Measurements from ENCODE around the gene CDH4. TPM values are rescaled to one million over a fixed set of nuclear protein-coding genes. Genes with fewer than 3 reads are reported as not detected.
"Not testable (repeated sequence)": the region's sequence is repeated elsewhere in the genome, so short reads cannot be mapped to it uniquely, and the experiment has no call there.

Gene CDH4
- total RNA-seq, 1 donor from 2014 or later: 1.1 TPM

DNA sequence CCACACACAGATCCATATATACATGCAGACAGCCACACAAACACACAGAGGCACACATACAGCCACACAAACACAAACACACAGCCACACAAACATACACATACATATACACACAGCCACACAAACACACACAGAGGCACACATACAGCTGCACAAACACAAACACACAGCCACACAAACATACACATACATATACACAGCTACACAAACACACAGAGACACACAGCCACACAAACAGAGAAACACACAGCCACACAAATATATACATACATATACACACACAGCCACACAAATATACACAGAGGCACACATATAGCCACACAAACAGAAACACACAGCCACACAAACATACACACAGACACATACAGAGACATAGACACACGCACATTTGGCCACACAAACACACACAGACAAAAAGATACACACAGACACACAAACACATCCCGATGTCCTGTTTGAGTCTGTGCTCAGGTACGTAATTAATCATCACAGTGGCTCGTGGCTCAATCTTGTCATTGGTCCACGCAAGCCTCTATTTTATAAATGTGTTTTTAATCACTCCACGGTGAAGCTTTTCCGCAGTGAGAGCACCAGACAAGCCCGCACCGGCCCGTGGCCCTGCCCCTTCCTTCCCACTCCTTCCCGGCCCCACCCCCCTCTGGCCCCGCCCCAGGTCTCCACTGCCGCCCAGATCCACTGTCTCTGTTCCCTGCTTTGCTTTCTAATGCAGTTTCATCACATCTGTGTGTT, 135.3 kb downstream of the CDH4 start:
- peak; percentile 82 for DNase-seq

DNA sequence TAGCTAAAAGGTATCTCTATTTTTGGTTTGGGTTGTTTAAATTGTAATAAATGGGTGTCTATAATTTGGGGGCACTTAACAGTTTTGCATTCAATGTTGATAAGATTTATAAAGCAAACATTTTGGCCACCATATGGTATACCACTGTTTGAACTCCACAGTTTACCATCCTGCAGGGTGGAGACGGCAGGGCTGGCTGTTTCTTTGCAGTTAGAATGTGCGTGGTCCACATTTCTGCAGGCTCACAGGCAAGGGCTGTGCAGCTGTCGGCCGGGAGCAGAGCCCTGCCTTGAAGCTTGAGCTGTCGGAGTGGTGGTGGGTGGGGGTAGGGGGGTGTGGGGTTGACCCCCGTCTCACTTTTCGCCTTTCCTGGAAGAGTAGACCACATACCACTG, 135.9 kb downstream of the CDH4 start:
- peak; percentile 50 for DNase-seq

DNA sequence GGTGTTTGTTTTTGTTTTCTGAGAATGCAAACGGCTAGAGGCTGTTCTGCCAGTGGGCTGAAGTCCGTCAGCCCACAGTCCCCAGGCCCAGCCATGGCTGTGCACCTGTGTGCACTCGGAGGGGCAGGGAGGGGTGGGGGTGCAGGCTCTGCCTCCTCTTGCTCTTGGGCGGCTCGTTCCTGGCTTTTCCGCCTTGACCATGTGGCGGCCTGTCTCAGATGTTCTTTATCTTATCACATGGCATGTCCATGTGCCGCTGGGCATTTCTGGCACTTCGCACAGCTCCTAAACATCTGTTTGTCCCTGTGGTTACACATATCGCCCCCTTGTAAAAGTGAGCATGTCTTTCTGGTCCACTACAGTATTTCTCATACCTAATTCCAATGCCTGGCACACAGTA, 137.0 kb downstream of the CDH4 start:
- DNase-seq: no peak

DNA sequence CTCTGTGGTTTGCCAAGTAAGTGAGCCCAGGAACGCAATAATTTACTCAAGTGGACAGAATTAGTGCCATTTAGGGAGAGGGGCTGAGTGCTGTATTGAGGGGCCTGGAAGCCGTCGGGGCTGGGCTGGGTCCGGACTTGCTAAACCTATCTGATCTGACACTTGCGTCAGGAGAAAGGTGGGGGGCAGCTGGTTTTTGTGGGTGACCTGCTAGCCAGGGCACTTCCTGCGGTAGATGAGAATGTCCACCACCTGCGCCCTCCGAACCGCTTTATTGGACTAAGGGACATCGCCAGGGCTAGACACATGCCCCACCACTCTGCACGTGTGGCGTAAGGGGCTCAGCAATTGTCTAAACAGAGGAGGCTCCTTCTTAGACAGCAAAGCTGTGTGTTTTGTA, 139.1 kb downstream of the CDH4 start:
- no peak for DNase-seq

DNA sequence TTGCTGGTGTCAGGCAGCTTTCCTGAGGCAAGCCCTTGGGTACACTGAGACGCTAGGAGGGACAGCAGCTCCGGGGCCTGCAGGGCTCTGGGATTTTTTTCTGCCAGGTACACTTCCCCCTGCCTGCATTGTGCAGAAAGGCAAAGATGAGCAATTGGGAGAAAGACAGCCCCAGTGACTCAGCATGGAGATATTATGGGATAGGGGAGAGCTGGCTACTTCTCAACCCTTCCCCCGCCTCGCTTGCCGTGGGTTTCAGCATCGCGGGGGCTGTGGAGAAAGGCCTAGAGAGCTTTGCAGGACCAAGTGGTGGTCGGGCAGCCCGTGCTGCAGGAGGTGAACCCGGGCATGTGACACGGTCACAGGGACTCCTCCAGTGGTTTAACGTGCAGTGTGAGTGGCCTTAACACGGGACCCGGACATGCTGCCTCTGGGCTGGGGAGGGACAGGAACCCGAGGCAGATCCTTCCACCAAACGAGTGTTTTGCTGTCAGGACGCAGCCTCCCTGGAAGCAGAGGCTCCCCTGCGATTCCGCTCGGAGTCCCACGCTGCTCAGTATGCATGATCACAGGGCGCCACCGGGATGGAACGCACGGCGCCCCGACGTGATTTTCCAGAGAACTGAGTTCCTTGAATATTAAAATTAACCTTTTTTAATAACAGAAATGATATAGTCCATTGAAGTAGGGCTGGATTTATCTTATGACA, 139.9 kb downstream of the CDH4 start:
- DNase-seq: no peak

DNA sequence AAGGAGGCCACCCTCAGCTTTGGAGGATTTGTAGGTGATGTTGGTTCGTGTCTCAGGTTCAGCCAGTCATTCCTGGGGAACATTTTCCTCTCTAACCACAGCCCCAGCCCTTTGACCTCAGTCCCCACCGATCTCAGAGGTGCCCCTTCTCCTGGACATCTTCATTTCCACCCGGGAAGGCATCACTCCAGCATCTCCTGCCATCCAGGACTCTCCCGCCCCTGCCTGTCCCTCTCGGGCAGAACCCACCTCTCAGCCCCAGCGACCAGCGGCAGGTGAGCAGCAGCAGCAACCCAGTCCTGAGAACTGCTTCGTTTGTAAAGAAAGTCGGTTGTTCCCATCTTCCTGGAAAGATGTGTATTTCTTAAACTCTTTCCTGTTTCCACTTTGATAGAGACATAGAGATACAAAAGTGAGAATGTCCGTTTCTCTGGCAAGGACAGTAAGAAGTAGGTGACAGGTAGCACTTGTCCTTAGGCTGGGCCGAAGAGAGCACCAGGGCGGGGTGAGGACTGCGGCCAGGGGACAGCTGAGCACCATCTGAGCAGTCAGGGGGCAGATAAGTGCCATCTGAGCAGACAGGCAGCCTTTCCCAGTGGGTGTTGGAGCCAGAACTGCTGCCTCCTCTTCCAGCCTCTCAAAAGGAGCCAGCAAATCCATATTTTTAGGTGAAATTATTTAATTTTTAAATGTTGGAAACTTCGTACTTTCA, 142.2 kb downstream of the CDH4 start:
- DNase-seq: no peak

DNA sequence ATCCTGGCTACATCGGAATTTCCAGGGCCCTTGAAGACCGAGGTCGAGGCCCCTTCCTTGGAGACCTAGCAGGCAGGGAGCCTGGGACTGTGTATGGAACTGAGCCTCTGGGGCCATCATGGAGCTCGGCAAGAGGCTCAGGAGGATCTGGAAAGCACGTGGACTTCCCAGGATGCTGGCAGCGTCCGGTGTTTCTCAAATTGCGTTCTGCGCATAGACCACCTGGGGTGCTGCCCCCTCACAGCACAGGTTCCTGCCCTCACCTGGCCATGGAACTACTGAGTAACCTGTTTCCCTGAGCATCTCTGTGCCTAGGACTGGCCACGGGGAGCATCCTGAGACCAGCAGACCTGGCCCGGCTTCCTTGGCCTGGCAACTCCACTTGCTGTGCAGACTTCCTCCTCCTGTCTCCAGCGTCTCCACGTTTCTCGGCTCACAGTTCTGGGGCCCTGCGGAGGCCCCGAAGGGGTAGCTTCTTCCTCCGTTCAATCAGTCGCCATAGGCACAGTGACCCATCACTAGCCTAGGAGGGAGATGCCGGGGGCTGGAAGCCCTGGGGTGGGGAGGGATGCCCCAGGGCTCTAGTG, 144.3 kb downstream of the CDH4 start:
- no peak for DNase-seq

DNA sequence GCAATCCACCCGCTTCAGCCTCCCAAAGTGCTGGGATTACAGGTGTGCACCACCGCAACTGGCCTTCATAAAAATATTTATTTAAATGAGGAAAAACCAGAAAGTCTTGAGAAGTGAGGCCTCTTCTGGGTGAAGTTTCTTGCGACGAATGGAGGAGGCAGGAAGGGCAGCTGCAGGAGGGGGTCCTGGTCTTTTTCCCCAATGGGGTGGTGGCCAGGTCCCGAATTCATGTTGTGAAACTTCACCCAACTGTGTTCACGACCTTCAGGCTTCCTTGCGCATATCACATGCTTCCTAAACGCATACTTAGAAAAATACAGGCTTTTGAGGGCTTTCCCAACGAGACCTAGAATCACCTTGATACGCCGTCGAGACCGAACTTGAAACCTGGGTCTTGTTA, 145.1 kb downstream of the CDH4 start:
- no peak for DNase-seq

DNA sequence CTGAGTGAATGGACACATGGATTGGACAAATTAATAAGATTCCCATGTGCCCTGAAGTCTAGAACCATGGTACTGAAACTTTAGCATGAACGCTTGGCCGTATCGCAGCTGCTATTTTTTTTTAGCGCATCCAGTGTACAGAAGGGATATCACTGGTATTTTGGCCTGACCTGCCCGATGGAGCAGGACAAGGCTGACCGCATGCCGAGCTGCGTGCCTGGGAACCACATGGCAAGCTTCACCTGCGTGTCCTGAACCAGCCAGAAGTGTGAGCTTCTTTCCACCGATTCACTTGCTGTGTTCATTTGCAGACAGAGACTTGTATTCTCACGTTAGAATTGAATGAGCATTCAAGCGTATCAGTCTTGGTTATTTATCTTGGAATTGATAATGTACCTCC, 145.7 kb downstream of the CDH4 start:
- DNase-seq: no peak

DNA sequence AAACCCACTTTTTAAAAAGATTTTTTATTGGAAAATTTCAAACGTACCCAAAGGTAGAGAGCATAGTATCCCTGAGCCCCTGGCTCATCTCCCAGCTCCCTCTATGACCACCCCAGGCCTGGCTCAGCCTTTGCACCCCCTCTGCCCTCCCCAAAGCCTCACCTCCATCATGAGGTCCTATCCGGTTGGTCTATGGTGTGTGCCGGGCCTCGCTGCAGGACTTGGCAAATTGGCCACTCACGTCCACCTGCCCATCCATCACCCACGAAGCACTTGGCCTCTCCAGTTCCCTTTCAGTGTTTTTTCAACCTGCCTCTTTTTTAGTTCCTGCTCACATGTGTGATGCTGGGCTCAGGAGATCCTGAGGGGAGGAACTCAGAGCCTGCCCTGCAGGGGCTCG, 147.4 kb downstream of the CDH4 start:
- no peak for DNase-seq

DNA sequence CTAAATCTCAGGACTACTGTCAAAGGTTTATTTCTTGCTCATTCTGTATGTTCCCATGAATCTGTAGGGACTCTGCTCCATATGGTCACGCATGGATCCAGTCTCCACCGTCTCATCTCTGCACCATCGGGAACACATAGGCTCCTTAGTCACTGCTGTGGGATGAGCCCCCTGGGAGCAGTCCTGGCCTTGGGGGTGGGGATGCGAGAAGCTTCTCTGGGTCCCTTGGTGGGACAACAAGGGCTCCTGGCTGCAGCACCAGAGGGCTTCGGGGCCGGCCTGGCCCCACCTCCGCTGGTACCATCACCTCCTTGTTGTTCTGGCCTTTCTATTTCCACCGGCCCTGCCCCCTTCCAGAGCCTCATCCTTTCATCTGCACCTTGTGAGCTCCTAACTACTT, 148.4 kb downstream of the CDH4 start:
- DNase-seq: no peak

DNA sequence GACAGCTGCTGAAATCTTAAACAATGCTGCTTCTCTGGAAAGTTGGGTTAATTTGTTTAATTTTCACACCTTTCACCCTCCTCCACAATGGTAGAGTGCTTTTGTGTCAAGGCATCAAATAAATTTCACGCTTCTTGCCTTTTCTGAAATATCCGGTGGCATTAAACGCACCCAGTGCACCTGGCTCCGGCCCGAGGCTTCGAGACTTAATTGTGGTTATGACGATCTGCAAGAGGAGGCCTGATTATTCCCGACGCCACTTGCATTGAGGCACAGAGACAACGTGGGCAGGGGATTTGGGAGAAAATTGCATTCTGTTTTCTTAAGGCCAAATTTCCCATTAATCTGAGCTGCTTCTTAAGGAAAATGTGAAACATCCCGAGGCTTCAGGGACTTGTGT, 152.2 kb downstream of the CDH4 start:
- no peak for DNase-seq

DNA sequence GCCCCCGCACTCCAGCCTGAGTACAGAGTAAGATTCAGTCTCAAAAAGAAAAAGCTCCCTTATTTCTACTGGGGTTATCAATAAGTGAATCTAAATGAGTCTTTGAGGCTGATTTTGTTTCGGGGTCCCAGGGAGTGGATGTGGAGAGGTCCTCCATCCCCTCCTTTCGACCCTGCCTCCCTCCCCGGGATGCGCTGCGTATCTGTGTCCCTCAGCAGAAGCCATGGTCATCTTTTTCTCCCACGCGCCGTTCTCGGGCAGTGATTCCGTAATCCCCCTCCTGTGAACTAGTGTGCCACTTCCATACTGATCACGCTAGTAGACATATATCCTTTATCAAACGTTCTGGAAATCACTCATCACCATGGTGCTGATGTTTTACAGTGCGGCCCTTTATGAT, 152.9 kb downstream of the CDH4 start:
- no peak for DNase-seq

DNA sequence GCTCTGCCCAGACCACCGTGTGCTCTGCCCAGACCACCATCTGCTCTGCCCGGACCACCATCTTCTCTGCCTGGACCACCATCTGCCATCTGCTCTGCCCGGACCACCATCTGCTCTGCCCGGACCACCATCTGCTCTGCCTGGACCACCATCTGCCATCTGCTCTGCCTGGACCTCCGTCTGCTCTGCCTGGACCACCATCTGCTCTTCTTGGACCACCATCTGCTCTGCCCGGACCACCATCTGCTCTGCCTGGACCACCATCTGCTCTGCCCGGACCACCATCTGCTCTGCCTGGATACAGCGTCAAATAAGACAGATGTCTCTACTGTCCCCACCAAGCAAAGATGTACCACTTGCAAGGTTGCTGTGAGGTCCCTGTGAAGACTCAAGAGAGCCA, 154.7 kb downstream of the CDH4 start:
- not testable (repeated sequence) for DNase-seq

DNA sequence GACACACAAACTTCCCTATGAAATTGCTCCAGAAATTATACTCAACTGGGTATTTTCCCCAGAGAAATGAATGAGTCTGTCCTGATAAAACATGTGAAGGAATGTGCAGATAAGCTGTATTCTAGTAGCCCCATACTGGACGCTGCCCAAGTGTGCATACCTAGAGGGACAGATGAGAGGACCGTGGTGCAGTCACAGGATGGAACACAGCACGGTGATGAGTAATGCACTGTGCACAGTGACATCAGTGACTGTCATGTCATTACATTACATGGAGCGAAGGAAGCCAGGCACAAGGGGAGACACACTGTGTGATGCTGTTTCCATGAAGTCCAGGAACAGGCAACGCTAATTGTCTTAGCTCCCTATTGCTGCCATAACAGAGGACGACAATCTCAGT, 155.5 kb downstream of the CDH4 start:
- DNase-seq: no peak

DNA sequence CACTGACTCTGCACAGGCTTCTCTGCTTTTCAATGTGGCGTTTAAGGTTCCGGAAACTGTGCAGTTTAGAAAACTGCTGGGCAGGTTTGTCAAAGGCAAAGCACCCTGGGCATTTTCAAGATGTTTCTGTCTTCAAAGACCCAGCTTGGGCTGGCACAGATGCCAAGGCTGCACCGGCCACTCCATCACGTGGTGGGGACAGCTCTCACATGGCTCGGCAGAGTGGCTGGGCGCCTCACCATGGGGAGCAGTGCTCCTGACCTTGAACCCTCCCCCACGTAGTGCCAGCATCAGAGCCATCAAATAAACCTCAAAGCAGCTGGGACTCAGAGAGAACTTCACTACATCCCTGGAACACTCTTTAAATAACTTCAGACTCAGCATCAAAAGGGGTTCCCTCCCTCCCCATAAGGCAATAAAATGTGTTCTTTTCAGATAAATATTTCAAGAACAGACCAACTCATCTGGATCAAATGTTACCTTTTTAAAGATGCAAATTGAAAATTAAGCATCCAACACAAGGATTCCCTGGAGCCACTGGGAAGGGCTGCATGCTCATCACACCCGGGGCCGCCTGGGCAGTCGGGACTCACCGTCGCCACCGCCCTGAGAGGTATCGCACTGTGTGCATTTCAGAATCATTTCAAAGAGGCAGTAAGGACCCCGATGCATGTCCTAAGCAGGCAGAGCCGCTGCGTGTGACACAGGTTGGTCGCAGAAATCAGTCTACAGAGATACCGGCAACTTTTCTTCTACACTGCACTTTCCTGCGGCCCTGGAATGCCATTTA, 157.1 kb downstream of the CDH4 start:
- DNase-seq: no peak

DNA sequence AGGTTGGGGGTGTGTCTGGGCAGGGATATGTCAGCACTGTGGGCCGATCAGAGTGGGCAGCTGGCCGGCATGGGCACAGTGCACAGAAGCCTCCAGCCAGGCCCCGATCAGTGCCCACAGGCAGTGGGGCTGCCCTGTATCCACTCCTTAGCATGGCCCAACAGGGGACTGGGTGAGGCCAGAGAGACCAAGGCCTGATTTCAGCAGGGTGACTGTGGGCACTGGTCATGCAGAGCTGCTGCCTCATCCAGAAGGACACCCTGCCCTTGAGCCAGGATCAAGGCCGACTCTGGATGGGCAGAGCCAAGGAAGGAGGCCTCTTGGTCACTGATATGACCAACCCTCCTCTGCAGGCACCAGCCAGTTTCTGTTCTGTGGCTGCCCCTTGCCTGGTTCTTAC, 159.7 kb downstream of the CDH4 start:
- no peak for DNase-seq

DNA sequence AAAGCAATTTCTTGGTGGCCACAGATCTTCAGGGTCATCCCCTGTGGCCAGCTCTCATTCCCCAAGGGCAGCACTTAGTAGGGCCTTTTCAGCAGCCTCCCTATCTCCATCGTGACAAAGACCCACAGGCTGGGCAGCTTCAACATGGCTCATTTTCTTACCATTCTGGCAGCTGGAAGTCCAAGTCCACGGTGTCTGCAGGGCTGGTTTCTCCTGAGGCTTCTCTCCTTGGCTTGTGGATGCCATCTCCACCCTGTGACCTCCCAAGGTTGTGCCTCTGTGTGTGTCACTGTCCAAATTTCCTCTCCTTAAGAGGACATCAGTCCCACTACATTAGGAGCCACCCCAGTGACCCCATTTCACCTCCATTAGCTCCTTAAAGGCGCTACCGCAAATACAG, 161.7 kb downstream of the CDH4 start:
- no peak for DNase-seq

DNA sequence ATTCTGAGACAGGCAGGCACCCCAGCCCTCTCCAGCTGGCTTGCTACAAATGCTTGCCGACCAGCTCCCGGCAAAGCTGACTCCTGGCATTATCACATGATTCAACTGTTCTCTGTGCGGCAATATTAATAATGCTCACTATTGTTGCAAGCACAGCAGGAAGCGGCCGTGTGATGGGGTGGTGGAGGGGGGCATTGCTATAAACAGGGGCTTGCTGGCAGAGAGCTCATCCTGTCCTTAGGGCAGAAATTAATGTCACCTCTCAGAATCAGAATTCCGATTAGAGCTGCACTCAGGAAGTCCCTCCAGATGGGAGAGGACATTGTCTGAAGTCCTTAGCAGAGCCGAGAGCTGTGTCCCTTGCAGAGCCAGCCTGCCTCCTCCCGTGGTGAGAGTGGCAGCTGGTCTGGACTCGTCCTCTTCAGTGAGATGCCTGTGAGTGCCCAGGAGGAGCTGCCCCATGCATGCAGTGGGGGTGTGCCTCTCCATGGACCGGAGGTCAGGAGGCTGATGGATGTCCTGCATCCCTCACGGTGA, 162.5 kb downstream of the CDH4 start:
- DNase-seq: no peak

DNA sequence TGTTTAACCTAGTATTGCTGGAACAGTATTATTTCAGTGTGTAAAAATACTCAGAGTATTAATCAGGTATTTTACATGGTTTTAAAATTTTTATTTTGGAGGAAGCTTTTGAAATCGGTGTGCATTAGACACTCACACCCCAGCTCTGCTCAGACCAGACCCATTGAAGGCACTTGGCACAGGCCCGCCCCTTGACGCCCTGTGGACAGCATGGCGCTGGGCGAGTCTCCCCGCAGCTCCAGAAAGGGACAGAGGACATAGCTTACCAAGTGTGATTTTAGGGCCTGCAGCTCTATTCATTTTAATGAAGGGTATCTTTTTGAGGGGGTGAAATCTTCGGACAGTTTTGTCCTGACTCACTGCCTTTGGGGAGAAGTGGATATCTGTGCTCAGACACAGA, 164.5 kb downstream of the CDH4 start:
- no peak for DNase-seq

DNA sequence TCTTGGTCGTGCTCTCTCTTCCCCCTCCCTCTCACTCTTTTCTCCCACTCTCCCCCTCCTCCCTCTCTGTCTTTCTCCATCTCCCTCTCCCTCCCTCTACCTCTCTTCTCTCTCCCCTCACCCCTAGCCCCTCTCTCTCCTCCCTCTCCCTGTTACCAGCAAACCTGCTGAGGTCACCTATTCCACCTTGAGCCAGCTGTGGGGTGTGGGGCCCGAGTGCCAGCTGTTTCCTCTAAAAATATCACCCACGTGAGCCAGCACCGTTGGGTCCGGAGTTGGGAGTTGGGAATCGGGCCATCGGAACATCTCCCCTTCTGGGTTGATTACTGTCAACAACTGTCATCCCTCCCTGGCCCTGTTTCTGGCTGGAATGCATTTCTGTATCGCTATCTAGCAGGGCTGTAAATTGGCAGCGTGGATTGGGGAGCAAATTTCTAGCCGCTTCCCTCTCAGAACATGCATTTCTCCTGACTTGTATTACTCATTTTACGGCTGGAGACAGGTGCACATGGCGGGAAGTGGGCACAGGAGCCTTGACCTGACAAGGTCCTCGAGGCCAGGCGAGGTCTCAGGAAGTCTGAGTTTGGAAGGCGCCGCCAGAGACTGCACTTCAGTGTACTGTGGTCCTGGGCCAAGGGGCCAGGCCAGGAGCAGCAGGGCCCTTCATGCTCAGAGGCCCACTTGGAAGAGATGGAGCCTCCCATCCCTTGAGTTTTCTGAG, 165.3 kb downstream of the CDH4 start:
- no peak for DNase-seq
